Panc1 (cell line): ENCODE measurements around the gene GAL3ST2. TPM values are rescaled to one million over a fixed set of nuclear protein-coding genes. Genes with fewer than 3 reads are reported as not detected.

ENCODE experiments used
- ATAC-seq: fragments of 200-7000 bp; cut with Tn5 transposase; 2 replicates; pipeline ENCODE4 v1.9.1; 2020; ENCODE audit warnings: mild to moderate bottlenecking, moderate library complexity
- BruUV-seq: library from RNA; stranded (reverse); fragments of 400-500 nt; replicated peaks from 2 replicates; lab custom pipeline; 2021; lab: Mats Ljungman, UMichigan
- CTCF ChIA-PET: fragments of 300-600 bp; sonication (Branson Sonifier 250); formaldehyde crosslinking; loops from one replicate; lab custom pipeline; 2022; ENCODE audit warnings: antibody characterized with exemption; lab: Charles Lee
- POLR2A ChIA-PET: fragments of 300-600 bp; sonication (Branson Sonifier 250); formaldehyde crosslinking; loops from one replicate; lab custom pipeline; 2022; ENCODE audit warnings: antibody characterized with exemption; lab: Charles Lee
- DNase-seq: peaks from one replicate; pipeline ENCODE4 v3.0.0-alpha.2; 2010; ENCODE audit warnings: low read depth, low spot score
- H3K27ac ChIP-seq: 2 replicates; pipeline ENCODE4 v1.5.1; 2011; ENCODE audit warnings: mild to moderate bottlenecking, low read length, inconsistent platforms
- H3K27me3 ChIP-seq: fragments of 200-500 bp; sonication (Bioruptor generic); 2 replicates; pipeline ENCODE4 v1.6.0; 2014; ENCODE audit warnings: low read length, inconsistent platforms; ENCODE audit not compliant: control insufficient read depth, insufficient read depth
- H3K36me3 ChIP-seq: fragments of 200-500 bp; sonication (Bioruptor generic); 2 replicates; pipeline ENCODE4 v1.5.1; 2014; ENCODE audit warnings: inconsistent platforms, mild to moderate bottlenecking, low read length, moderate library complexity; ENCODE audit not compliant: control insufficient read depth, insufficient read depth
- H3K4me1 ChIP-seq: 2 replicates; pipeline ENCODE4 v1.5.1; 2011; ENCODE audit warnings: inconsistent platforms, mild to moderate bottlenecking, low read length, moderate library complexity; ENCODE audit not compliant: control insufficient read depth, insufficient read depth
- H3K4me3 ChIP-seq, 2 experiments: 2 replicates each; pipeline ENCODE4 v1.5.1; 2011 to 2012; ENCODE audit warnings: low read depth in 2 of 2, low read length in 2 of 2, mild to moderate bottlenecking in 2 of 2, inconsistent platforms in 1 of 2, moderate library complexity in 1 of 2
- H3K9me3 ChIP-seq: fragments of 200-500 bp; sonication (Bioruptor generic); 2 replicates; pipeline ENCODE4 v1.5.1; 2014; ENCODE audit warnings: low read depth, mild to moderate bottlenecking, inconsistent platforms, low read length, moderate library complexity; ENCODE audit not compliant: control insufficient read depth, insufficient read depth
- CTCF ChIP-seq: fragments of 450-650 bp; IDR thresholded peaks from 2 replicates; pipeline ENCODE4 v1.5.1; 2017; ENCODE audit warnings: mild to moderate bottlenecking
- POLR2AphosphoS5 ChIP-seq: IDR thresholded peaks from 2 replicates; pipeline ENCODE4 v1.6.1; 2012; ENCODE audit warnings: mild to moderate bottlenecking, low read depth, low read length, moderate library complexity
- REST ChIP-seq, 2 experiments: IDR thresholded peaks; 2 replicates each; pipeline ENCODE4 v1.6.1; 2011 to 2012; ENCODE audit warnings: low read depth in 2 of 2, control low read depth in 1 of 2, low read length in 1 of 2, mild to moderate bottlenecking in 1 of 2, moderate library complexity in 1 of 2; ENCODE audit not compliant: insufficient read depth in 1 of 2
- SIN3A ChIP-seq: IDR thresholded peaks from 2 replicates; pipeline ENCODE4 v1.6.1; 2012; ENCODE audit warnings: low read depth, mild to moderate bottlenecking, low read length, moderate library complexity, borderline replicate concordance; ENCODE audit not compliant: insufficient read depth
- TCF7L2 ChIP-seq: IDR thresholded peaks from 2 replicates; pipeline ENCODE4 v1.6.1; 2011; ENCODE audit warnings: mild to moderate bottlenecking, low read depth, low read length, inconsistent platforms
- in situ Hi-C: cut with HindIII; loops from 2 replicates; pipeline ENCODE4 v1.10.0; 2016; ENCODE audit warnings: low sequenced_read_pairs, low pct_unique_long_range_greater_than_20kb
- intact Hi-C: fragments of 100-400 bp; cut with micrococcal nuclease; formaldehyde crosslinking; loops from one replicate; pipeline ENCODE4 v1.10.0; 2022; ENCODE audit not compliant: unreplicated experiment
- total RNA-seq: library from RNA; stranded (reverse); gene quantifications from one replicate; pipeline ENCODE4 v1.2.1, GENCODE V29; 2021; ENCODE audit not compliant: unreplicated experiment

Gene GAL3ST2
- total RNA-seq, 1 experiment from 2014 or later = 1.6 TPM

- no TSS peak for BruUV-seq
- no peaks in the 10 kb centered on the region for H3K27me3 ChIP-seq
Measured at GRCh38 chr2:241852116-241852980, 75.7 kb downstream of the GAL3ST2 start.

More at GRCh38 chr2:241852116-241852980, 75.7 kb downstream of the GAL3ST2 start:
- in situ Hi-C loops (no loop called here), intact Hi-C loops (no loop called here)
- no peak for ATAC-seq
- H3K4me3 ChIP-seq = no peak overlapping the region
- H3K9me3 ChIP-seq = no peaks in the 10 kb centered on the region
- TF ChIP-seq TCF7L2 (no peak), CTCF (no peak), REST (IDR thresholded peaks at IDR 0.05; ENCODE audit: insufficient read depth in 1 of 2, low read depth in 2 of 2, low read length in 1 of 2) (no peak), POLR2AphosphoS5 (no peak), SIN3A (no peak)
- ChIA-PET POLR2A (no interaction called here), CTCF (interaction anchor here (0.6 kb wide), 1 partner anchor 67 kb away, joined by 3 read pairs; no protein-coding TSS in a partner anchor)
- DNase-seq = no peak
- H3K4me1 ChIP-seq = no peaks in the 10 kb centered on the region
- no peak overlapping the region for H3K27ac ChIP-seq
- no peaks in the 10 kb centered on the region for H3K36me3 ChIP-seq
